HK-2 (cell line): ENCODE data around the gene BTNL3.
"Not testable (repeated sequence)": the region's sequence is repeated elsewhere in the genome, so short reads cannot be mapped to it uniquely, and the experiment has no call there.

Source experiments
- DNase-seq: peaks from one replicate; pipeline ENCODE4 v3.0.0-alpha.2; 2018; ENCODE audit not compliant: unreplicated experiment

BTNL3 gene, protein sequence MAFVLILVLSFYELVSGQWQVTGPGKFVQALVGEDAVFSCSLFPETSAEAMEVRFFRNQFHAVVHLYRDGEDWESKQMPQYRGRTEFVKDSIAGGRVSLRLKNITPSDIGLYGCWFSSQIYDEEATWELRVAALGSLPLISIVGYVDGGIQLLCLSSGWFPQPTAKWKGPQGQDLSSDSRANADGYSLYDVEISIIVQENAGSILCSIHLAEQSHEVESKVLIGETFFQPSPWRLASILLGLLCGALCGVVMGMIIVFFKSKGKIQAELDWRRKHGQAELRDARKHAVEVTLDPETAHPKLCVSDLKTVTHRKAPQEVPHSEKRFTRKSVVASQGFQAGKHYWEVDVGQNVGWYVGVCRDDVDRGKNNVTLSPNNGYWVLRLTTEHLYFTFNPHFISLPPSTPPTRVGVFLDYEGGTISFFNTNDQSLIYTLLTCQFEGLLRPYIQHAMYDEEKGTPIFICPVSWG

DNA sequence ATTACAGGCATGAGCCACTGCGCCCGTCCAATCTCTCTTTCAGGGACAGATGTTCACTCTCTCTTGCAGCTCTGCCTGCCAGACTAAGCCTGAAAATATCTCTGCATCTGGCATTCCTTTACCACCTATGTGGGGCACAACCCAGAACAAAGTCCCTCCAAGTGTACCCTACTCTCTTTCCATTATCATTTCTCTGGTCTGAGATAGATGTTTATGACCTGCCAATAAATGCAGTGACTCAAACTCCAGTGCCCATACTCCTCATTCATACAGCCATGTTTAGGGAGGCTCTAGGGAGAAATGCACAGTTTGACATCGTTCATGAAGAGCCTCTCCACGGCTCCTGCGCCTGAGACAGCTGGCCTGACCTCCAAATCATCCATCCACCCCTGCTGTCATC is at the start of gene BTNL3:
BTNL3 (plus strand) TSS at position 255 of the 400 bp plus-strand sequence. CDS start 183 bp downstream, outside the sequence.
- DNase-seq: no peak

DNA sequence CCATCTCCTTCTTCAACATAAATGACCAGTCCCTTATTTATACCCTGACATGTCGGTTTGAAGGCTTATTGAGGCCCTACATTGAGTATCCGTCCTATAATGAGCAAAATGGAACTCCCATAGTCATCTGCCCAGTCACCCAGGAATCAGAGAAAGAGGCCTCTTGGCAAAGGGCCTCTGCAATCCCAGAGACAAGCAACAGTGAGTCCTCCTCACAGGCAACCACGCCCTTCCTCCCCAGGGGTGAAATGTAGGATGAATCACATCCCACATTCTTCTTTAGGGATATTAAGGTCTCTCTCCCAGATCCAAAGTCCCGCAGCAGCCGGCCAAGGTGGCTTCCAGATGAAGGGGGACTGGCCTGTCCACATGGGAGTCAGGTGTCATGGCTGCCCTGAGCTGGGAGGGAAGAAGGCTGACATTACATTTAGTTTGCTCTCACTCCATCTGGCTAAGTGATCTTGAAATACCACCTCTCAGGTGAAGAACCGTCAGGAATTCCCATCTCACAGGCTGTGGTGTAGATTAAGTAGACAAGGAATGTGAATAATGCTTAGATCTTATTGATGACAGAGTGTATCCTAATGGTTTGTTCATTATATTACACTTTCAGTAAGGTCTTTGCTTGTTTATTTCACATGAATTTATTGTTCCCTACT is 38.2 kb upstream of the BTNL3 start:
- DNase-seq: no peak

GRCh38 chr5:180959661-180960060 is 29.0 kb upstream of the BTNL3 start:
- no peak for DNase-seq

- DNase-seq: no peak
Measured at GRCh38 chr5:180960209-180960608, 28.4 kb upstream of the BTNL3 start.

DNA sequence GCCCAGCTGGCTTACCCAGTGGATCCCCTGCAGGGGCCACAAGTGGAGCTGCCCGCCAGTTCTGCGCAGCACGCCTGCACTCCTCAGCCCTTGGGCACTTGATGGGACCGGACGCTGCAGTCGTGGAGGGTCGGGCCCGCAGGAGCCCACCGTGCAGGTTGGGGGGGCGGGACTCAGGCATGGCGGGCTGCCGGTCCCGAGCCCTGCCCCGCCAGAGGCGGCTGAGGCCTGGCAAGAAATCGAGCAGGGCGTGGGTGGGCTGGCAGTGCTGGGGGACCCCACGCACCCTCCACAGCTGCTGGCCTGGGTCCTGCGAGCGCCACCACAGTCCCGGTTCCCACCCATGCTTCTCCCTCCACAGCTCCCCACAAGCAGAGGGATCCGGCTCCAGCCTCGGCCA is 19.2 kb upstream of the BTNL3 start:
- no peak for DNase-seq

- DNase-seq: no peak
Measured at GRCh38 chr5:180970336-180970735, 18.3 kb upstream of the BTNL3 start.

- no peak for DNase-seq
Measured at GRCh38 chr5:180970875-180971274, 17.8 kb upstream of the BTNL3 start.

DNA sequence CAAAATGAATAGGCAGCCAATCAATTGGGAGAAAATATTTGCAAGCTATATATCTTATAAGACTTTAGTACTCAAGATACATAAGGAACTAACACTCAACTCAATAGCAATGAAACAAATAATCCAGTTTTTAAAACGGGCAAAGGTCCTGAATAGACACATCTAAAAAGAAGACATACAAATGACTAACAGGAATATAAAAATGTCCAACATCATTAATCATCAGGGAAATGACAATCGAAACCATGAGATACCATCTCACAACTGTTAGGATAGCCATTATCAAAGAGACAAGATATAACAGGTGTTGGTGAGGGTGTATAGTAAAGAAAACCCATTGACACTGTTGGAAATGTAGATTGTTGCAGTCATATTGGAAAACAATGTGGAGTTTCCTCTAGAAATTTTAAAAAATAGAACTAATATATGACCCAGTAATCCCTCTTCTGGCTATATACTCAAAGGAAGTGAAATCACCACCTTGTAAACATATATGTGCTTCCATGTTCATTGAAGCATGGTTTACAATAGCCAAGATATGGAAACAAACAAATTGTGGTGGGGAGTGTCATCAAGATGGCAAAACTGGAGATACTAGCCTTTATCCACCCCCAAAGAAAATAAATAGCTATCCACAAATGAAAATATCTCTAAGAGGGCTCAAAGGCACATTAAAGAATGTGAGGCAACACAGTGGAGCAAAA is 13.9 kb upstream of the BTNL3 start:
- DNase-seq: no peak

DNA sequence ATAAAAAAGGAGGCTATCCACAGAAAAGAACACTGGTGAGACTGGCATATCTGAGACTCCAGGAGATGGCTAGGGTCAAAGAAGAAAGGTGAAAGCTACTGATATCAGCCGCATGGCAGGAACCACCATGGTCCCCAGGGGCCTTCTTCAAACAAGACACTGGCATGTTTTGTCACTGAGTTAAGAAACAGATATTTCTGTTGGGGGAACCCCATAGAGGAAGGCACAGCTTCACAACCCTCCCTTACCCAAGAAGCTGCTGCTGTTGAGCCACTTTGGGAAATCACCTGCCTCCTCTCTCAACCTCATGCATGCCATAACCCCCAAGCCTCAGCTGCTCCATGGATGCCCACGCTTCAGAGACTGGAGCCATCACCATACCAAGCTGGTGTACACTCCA is 13.3 kb upstream of the BTNL3 start:
- DNase-seq: no peak

- no peak for DNase-seq
Measured at GRCh38 chr5:180976518-180976917, 12.1 kb upstream of the BTNL3 start.

DNA sequence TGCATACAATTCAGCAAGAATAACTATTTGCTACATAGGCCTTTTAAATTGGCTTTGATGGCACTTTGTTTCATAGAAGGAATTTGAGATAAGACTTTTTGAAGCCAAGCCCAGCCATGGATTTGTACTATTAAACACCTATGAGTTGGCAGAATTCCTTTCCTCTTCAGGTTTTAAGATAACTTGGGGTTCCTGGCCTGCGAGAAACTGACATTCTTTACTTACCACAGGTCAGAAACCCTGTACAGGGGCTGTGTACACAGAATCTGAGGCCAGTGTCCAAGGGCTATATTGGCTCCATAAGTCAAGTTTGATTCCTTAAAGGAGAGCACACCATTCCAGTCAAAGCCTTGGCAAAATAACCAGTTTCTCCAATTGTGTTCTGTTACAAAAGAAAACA is 10.8 kb upstream of the BTNL3 start:
- no peak for DNase-seq

GRCh38 chr5:180982008-180982741 is 6.5 kb upstream of the BTNL3 start:
- DNase-seq: no peak

- no peak for DNase-seq
Measured at GRCh38 chr5:180988016-180988415, 630 bp upstream of the BTNL3 start.

DNA sequence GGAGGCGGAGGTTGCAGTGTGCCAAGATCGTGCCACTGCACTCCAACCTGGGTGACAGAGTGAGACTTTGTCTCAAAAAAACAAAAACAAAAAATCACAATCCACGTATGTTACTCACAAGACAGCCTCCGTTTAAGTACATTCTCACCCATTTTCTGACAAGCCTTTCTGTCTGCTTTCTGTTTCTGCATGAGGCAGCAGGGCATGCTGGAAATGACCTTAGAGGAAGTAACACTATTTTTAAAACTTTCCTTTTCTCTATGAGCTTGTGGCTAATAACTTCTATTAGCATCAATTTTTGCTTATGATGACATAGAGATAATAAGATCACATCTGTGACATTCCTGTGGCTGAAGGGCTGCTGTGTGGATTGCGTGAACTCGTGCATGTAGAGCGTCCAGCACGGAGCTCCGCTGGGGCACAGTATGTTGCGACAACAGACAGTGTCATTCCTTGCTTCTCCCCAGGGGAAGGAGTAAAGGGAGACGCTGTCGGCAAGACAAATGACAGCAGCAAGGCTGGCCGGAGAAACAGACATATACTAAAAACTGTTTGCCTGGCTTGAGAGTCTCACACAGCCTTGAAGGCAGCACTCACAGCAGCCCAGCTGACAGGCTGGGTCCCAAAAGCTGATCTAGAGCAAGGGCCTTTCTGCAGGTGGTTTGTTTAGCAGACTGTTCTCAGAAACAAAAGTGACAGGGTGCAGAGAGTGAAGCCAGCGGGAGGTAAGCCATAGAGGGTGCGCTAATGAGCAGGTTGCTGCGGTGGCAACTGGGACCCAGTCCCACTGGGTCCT is 1.6 kb downstream of the BTNL3 start:
- no peak for DNase-seq

GRCh38 chr5:180990882-180991242 is 2.2 kb downstream of the BTNL3 start:
- no peak for DNase-seq

DNA sequence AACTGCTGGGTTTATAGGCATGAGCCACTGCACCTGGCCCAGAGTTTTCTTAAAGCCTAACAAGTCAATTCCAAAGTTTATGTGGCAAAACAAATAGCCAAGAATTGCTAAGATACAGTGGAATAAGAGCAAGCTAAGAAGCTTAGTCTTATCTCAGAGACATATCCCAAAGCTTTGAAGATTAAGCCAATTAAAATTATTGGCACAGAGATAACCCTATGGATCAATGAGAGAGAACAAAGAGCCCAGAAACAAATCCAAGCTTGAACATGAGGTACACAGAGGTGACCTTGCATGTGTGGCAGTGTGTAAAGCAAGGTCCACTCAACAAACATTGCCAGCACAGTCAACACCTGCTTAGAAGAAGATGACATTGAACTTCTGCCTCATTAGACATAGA is 13.3 kb downstream of the BTNL3 start:
- DNase-seq: no peak

DNA sequence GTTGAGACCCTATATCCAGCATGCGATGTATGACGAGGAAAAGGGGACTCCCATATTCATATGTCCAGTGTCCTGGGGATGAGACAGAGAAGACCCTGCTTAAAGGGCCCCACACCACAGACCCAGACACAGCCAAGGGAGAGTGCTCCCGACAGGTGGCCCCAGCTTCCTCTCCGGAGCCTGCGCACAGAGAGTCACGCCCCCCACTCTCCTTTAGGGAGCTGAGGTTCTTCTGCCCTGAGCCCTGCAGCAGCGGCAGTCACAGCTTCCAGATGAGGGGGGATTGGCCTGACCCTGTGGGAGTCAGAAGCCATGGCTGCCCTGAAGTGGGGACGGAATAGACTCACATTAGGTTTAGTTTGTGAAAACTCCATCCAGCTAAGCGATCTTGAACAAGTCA is 17.1 kb downstream of the BTNL3 start:
- DNase-seq: no peak

GRCh38 chr5:181008136-181008535 is 19.5 kb downstream of the BTNL3 start:
- no peak for DNase-seq

GRCh38 chr5:181010018-181010417 is 21.4 kb downstream of the BTNL3 start:
- DNase-seq: not testable (repeated sequence)

GRCh38 chr5:181014654-181015053 is 26.0 kb downstream of the BTNL3 start:
- not testable (repeated sequence) for DNase-seq

- DNase-seq: not testable (repeated sequence)
Measured at GRCh38 chr5:181017448-181017847, 28.8 kb downstream of the BTNL3 start.
